T-helper 1 cell treated with Interleukin-12 subunit alpha and Interleukin-12 subunit beta and Interleukin-4 antibody, amounts not matched to agents 30 ng/mL and 1 ng/mL, for 36 hours (primary cell): ENCODE data around the gene STXBP6. TPM values are rescaled to one million over a fixed set of nuclear protein-coding genes. Genes with fewer than 3 reads are reported as not detected.
"Not testable (repeated sequence)": the region's sequence is repeated elsewhere in the genome, so short reads cannot be mapped to it uniquely, and the experiment has no call there.

Experiments used
- intact Hi-C: fragments of 100-400 bp; cut with micrococcal nuclease; formaldehyde crosslinking; loops from one replicate; pipeline ENCODE4 v1.15.1; 2024
- total RNA-seq: library from RNA; stranded (reverse); gene quantifications from 2 replicates; pipeline ENCODE4 v1.2.3, GENCODE V29; 2022

Gene STXBP6
- total RNA-seq, 1 donor from 2014 or later: not detected

- intact Hi-C loops: no loop called here
These were observed 245.3 kb downstream of the STXBP6 start for GRCh38 chr14:24804552-24805212.

DNA sequence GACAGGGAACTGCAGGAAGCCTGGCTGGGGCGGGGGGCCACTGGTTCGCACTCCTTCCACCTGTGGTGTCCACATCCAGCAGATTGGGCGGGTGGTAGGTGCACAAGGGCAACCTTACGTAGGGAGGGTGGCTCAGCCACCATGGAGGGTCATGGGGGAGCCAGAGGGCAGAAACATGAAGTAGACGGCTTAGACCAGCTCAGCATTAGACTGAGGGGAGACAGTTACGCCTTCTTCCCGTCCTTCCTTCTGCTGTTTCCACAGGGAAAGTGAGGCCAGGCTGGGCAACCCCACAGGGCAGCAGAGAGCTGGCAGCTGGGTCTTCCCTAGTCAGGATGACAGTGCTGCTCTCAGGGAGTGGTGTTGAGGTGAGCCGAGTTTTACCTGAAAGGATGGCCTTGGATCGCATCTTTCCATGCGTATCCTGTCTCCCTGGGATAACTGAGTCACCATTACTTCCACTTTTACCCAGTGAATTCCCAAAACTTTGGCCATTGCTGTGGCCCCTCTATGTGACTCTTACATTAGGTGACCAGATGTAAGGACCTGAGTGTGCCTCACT is 245.9 kb downstream of the STXBP6 start:
- intact Hi-C loops: no loop called here

- intact Hi-C loops: not testable (repeated sequence)
These were observed 246.5 kb downstream of the STXBP6 start for GRCh38 chr14:24803426-24803825.

- intact Hi-C loops: no loop called here
These were observed 247.7 kb downstream of the STXBP6 start for GRCh38 chr14:24802236-24802635.

DNA sequence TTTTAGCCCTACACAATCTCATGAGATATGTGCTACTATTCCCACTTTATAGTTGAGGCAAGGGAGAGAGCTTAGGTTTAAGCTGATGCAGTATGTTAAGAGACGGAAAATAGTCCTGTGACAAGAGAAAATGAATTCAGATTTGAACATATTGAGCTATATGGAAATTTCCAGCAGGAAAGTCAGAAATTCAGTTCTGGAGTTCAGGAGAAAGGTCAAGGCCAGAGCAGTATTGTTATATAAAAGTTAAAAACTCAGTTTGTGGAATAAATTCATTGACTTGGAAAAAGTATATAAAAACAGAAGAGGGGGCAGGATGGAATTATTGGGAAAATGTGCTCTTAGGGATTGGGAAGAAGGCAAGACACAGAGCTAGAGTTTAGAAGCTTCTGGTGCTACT is 248.9 kb downstream of the STXBP6 start:
- intact Hi-C loops: no loop called here

DNA sequence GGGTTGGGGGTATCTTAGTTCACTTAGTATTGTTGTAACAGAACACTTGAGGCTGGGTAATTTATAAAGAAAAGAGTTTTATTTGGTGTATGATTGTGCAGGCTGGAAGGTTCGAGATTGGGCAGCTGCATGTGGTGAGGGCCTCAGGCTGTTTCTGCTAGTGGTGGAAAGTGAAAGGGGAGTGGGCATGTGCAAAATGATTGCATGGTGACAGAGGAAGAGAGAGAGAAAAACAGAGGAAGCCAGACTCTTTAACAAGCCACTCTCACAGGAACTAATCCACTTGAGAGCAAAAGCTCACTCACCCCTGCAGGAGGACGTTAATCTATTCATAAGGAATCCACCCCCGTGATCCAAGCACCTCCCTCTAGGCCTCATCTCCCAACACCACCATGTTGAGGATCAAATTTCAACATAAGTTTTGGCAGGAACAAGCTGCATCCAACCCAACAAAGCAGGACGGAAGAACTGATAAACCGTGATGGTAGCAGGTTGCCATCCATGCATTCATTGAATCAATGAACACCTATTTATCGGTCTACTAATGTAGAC is 251.0 kb downstream of the STXBP6 start:
- intact Hi-C loops: no loop called here

GRCh38 chr14:24795406-24795805 is 254.5 kb downstream of the STXBP6 start:
- intact Hi-C loops: no loop called here

DNA sequence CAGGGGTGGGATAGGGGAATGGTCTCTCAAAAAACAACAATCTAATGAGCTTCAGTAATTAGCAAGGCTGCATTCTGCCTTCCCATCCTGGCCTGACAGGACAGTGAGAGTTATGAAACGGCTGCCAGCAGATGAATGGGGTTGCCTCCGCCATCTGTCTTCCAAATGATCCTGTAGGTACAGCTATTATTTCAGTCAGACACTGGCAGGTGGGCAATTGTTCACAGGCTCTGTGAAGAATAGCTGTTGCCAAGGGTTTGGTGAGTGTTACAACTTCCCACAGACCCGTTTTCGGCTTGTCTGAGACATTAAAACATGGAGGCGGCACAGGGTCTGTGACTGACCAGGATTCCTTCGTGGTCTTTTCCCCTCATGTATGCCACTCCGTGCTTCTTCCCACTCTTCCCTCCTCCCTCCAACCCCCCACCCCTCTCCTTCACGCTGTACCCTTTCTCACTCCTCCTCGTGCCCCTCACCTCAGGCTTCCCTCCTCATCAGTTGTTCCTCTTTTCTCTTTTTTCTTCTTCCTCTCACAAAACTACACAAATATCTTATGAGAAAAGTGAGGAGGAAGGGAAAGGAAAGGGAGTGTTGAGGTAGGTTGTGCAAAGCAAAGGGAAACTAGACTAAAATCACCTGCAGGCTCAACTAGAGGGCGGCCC is 255.2 kb downstream of the STXBP6 start:
- intact Hi-C loops: no loop called here

DNA sequence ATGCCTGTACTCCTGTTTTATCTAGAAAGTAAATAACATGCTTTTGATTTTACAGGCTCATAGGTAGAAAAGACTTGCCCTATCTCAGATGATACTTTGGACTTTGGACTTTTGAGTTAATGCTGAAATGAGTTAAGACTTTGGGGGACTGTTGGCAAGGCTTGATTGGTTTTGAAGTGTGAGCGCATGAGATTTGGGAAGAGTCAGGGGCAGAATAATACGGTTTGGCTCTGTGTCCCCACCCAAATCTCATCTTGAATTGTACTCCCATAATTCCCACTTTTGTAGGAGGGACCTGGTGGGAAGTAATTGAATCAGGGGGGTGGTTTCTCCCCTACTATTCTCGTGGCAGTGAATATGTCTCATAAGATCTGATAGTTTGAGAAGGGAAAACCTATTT is 259.8 kb downstream of the STXBP6 start:
- intact Hi-C loops: no loop called here

DNA sequence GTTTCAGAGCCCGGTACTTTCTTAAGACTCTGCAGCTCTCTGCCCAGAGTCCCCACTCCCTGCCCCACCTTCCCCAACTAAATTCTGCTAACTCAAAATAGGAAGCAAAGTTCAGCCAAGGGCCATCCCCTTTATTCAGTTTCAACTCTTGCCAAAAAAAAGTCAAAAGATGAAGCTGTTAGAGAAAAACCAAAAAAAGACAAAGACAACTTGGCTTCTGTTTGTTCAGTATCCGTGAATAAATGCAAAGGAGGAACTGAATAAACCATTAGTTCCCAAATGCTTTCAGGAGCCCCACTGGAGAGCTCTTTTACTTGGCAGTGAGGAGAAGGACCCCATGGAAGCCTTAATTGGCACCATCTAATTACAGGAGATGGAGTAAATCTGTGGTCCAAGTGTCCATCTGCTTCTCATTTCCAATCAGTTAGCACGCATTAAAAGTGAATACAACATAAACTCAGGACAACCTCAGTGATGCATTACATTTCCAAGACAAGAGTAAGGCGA is 260.5 kb downstream of the STXBP6 start:
- intact Hi-C loops: no loop called here

DNA sequence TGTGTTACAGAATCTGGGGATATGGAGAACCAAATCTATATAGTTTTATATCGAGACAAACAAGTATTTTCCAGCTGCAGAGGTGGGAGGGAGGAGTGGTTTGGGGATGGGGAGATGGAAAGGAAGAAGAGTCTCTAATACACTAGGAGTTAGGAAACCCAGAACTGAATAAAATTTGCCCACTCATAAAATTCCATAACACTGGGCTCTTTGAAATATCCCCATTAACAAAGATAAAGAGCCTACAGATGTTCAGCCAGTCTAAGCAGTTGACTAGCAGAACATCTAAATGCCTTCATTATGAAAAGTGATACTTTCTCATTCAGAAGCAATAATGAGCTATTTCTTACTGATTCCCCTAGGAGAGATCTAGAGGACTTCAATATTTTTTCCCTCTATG is 264.2 kb downstream of the STXBP6 start:
- intact Hi-C loops: no loop called here

- intact Hi-C loops: no loop called here
These were observed 265.0 kb downstream of the STXBP6 start for GRCh38 chr14:24784981-24785380.

GRCh38 chr14:24783791-24784190 is 266.2 kb downstream of the STXBP6 start:
- intact Hi-C loops: no loop called here

- intact Hi-C loops: no loop called here
These were observed 269.7 kb downstream of the STXBP6 start for GRCh38 chr14:24780281-24780680.

GRCh38 chr14:24777678-24778077 is 272.3 kb downstream of the STXBP6 start:
- intact Hi-C loops: no loop called here

- intact Hi-C loops: no loop called here
These were observed 274.0 kb downstream of the STXBP6 start for GRCh38 chr14:24775950-24776349.

DNA sequence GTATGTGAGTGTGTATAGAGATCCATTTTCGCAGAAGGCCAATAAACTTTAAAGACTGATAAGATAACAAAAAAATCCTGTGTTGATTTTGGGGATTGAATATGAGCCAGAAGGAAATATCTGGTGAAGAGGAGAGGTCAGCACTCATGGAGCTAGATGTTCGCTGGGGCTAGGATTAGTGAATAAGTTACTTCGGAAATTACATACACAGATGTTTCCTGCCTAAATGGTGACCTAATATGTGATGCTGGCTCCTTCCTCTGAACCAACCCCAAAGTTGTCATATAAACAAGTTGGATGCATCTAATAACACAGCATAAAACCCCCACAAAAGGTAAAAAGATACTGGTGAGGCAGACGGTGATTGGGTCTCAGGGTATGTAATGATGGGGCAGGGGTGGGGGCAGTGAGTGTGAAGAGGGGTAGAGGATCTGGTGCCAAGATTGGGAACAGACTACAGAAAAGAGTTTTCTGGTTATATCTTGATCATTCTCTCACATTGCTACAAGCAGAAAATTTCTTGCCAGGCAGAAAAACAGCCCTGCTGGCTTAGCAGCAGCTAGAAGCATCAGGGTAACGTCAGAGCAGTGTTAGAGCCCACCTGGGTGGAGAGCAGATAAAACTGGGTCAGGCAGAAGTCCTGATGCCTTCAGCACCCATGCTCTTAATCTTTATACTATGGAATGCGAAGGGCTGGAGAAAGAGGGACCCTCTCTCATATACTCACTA is 275.6 kb downstream of the STXBP6 start:
- intact Hi-C loops: no loop called here

- intact Hi-C loops: not testable (repeated sequence)
These were observed 276.4 kb downstream of the STXBP6 start for GRCh38 chr14:24773564-24773963.

DNA sequence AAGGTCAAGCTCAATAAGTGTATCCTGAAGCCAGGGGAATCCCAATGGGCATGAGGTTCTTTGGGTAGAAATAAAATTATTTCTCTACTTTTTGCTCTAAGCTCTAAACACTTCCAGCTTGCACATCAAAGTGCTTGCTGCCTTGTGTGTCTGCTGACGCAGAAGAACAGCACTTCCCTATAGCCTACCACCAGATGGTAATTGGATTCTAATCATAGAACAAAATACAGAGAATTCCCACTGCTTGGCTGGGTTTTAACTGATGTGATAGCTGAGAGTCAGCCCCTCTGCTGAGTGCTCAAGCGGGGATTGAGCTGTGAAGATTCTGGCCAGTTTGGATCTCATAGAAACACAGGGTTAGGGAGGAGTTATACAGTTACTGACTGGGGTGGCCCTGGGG is 283.5 kb downstream of the STXBP6 start:
- intact Hi-C loops: no loop called here

DNA sequence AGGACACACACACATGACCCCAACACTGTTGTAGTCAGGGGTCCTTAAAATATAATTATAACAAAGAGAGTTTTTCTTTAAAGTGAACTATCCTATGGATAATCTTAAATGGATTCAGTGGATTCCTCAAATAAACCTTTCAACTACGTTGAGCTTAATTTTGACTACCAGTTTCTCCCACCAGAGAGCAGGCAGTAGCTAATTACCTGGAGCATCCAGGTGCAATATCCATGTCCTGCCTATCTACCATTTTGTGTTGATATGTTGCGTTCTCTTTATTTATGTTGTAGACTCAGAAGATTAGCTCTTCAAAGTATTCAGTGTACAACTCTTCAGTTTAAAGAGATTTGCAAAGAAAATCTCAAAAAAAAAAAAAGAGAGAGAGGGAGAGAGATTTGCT is 288.8 kb downstream of the STXBP6 start:
- intact Hi-C loops: no loop called here
